Activated naive CD8-positive, alpha-beta T cell treated with anti-CD3 and anti-CD28 coated beads, Interleukin-2, amount 10 ng/mL, durations not matched to agents 7 days and 5 days (primary cell): Measurements from ENCODE around the gene SPINDOC. TPM values are rescaled to one million over a fixed set of nuclear protein-coding genes. Genes with fewer than 3 reads are reported as not detected.
"Not testable (repeated sequence)": the region's sequence is repeated elsewhere in the genome, so short reads cannot be mapped to it uniquely, and the experiment has no call there.

ENCODE experiments used
- ATAC-seq: fragments of 150-1000 bp; cut with Tn5 transposase; one replicate; pipeline ENCODE4 v1.10.0; 2021; ENCODE audit warnings: low read depth, moderate library complexity
- POLR2A ChIA-PET: fragments of 350-600 bp; sonication (Branson Sonifier 250); formaldehyde crosslinking; loops from one replicate; lab custom pipeline; 2021; ENCODE audit warnings: antibody characterized with exemption; lab: Charles Lee
- DNase-seq: peaks from one replicate; pipeline ENCODE4 v3.0.0; 2021
- H3K27ac Mint-ChIP-seq: one replicate; pipeline ENCODE4 v1.8.0; 2022; ENCODE audit warnings: mild to moderate bottlenecking, mixed read lengths
- H3K27me3 Mint-ChIP-seq: one replicate; pipeline ENCODE4 v1.8.0; 2022; ENCODE audit warnings: mild to moderate bottlenecking, moderate library complexity, mixed read lengths
- H3K36me3 Mint-ChIP-seq: one replicate; pipeline ENCODE4 v1.8.0; 2021; ENCODE audit warnings: mild to moderate bottlenecking, mixed read lengths
- H3K4me1 Mint-ChIP-seq: one replicate; pipeline ENCODE4 v1.8.0; 2021; ENCODE audit warnings: mixed read lengths
- H3K4me3 Mint-ChIP-seq: one replicate; pipeline ENCODE4 v1.8.0; 2022; ENCODE audit warnings: mild to moderate bottlenecking, moderate library complexity, mixed read lengths
- H3K9me3 Mint-ChIP-seq: one replicate; pipeline ENCODE4 v1.8.0; 2021; ENCODE audit warnings: mixed read lengths
- total RNA-seq, 2 experiments: library from RNA; stranded (reverse); gene quantifications; one replicate each; pipeline ENCODE4 v1.2.3, GENCODE V29; 2021

The SPINDOC gene
- total RNA-seq, 2 experiments from 2014 or later, result 35.1 to 35.2 TPM

DNA sequence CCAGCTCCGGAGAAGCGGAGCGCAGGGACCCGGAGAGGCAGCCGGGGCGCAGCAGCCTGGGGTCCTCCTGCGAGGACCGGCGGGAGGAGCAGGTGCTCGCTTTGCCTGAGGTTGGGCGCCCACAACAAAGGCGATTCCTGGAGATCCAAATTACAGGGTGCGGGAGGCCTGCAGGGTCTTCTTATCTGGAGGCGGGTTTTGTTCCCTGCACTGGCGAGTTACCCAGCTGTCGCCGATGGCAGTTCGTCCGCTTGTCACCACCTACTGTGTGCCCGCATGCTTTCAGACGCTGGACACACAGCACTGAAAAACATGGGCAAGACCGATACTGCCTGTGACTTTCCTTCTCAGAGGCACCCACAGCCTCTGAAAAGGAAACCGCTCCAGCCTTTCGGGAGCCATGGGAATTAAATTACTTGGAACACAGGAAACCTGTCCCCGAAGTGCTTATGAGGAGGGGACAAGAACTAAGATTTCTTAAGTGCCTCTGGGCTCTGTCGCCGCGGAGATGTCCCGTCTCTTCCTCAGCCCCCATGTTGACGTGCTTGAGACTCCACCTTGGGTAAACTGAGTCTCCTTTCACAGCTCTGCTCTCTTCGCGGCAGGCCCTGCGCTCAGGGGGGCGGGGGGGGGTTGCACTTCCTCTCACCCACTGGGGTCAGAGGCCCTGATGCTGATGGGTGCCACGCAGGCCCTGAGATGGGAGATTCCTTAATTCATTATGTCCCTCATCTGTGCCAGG lies 43.4 kb upstream of the SPINDOC start:
- H3K4me1 Mint-ChIP-seq, result peaks cover 5% of the 10 kb centered on the region
- DNase-seq (no peak), ATAC-seq (no peak)
- H3K9me3 Mint-ChIP-seq, result no peaks in the 10 kb centered on the region
- no peak overlapping the region for H3K27ac Mint-ChIP-seq
- peaks cover 34% of the 10 kb centered on the region for H3K27me3 Mint-ChIP-seq
- peak overlapping the region; percentile 63 for H3K4me3 Mint-ChIP-seq
- H3K36me3 Mint-ChIP-seq, result no peaks in the 10 kb centered on the region
- POLR2A ChIA-PET, result interaction anchor here (0.7 kb wide), 1 partner anchor 38 kb away, joined by 3 read pairs; no protein-coding TSS in a partner anchor

DNA sequence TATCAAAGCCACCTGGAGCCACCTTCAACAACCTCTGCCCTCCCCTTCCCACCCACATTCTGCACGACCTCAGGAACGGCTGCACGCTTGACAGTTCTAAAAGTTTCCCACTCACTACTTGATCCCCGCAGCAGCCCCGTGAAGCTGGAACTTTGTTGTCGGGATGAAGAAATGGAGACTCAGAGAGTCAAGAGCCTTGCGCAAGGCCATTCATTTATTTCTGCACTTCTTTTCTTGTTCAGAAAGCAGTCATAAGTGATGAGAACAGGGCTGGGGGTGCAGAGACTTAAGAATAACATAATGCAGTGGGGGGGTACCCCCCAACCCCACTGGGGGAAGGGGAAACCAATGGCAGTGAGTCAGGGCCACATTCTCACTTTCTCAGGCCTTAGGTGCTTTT lies 42.5 kb upstream of the SPINDOC start:
- Mint-ChIP-seq H3K4me1 (peaks cover 5% of the 10 kb centered on the region), H3K4me3 (no peak overlapping the region)

DNA sequence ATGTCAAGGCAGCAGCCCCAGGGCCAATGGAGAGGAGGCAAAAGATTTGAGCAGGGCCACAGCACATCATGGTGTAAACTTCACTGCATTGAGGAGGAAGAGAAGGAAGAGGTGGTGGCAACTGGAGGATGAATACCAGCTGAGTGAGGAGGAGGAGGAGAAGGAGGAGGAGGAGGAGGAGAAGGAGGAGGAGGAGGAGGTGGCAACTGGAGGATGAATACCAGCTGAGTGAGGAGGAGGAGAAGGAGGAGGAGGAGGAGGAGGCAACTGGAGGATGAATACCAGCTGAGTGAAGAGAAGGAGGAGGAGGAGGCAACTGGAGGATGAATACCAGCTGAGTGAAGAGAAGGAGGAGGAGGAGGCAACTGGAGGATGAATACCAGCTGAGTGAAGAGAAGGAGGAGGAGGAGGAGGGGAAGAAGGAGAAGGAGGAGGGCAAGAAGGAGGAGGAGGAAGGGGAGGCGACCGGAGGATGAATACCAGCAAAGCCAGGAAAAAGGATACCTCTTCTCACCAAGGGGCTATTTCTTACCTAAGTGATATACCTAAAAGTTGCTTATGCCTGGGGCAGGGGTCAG lies 41.4 kb upstream of the SPINDOC start:
- POLR2A ChIA-PET, H3K4me3 Mint-ChIP-seq, H3K27ac Mint-ChIP-seq, H3K9me3 Mint-ChIP-seq, ATAC-seq, H3K36me3 Mint-ChIP-seq, DNase-seq, H3K4me1 Mint-ChIP-seq: not testable (repeated sequence)
- peaks cover 36% of the 10 kb centered on the region for H3K27me3 Mint-ChIP-seq

More for the DNA sequence above, 42.5 kb upstream of the SPINDOC start:
- no peak for ATAC-seq
- Mint-ChIP-seq H3K36me3 (no peaks in the 10 kb centered on the region), H3K27ac (no peak overlapping the region), H3K9me3 (no peaks in the 10 kb centered on the region), H3K27me3 (peaks cover 36% of the 10 kb centered on the region)
- POLR2A ChIA-PET, result no interaction called here
- DNase-seq, result no peak

DNA sequence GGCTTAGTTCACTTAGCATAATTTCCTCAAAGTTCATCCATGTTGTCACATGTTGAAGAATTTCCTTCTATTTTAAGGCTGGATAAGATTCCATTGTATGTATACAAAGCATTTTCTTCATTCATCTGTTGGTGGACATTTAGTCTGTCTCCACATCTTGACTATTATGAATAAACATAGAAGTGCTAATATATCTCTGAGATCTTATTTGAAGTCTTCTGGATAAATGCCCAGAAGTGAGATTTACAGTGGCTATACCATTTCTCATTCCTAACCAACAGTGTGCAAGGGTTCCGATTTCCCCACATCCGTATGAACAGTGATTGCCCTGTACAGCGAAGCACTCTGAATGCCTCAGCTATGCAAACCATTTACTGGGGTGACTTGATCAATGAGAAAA lies 38.1 kb upstream of the SPINDOC start:
- no peaks in the 10 kb centered on the region for H3K9me3 Mint-ChIP-seq
- H3K27ac Mint-ChIP-seq, result no peak overlapping the region
- no peak overlapping the region for H3K4me3 Mint-ChIP-seq
- H3K27me3 Mint-ChIP-seq, result peaks cover 36% of the 10 kb centered on the region
- no peaks in the 10 kb centered on the region for H3K36me3 Mint-ChIP-seq
- H3K4me1 Mint-ChIP-seq, result no peaks in the 10 kb centered on the region
- POLR2A ChIA-PET, result no interaction called here
- DNase-seq, result no peak
- no peak for ATAC-seq

DNA sequence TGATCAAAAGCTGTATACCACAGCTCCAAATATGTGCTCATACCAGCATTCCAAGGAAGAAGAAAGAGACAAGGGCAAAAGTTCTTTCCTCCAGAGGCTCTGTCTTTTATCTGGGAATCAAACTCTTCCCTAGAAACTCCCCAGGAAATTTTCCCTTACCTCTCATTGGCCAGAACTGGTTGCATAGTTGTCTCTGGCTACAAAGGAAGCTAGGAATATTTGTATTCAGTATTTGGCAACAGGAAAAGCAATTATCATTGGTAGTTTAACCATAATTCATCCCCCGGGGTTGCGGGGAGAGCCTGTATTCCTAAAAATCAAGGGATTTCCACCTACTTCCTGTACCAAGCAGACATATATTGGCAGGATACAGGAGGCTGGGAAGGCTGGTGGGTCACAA lies 34.2 kb upstream of the SPINDOC start:
- Mint-ChIP-seq H3K4me1 (no peaks in the 10 kb centered on the region), H3K4me3 (no peak overlapping the region), H3K27me3 (peaks cover 15% of the 10 kb centered on the region), H3K27ac (no peak overlapping the region), H3K36me3 (no peaks in the 10 kb centered on the region), H3K9me3 (no peaks in the 10 kb centered on the region)
- POLR2A ChIA-PET, result no interaction called here
- ATAC-seq (no peak), DNase-seq (no peak)

DNA sequence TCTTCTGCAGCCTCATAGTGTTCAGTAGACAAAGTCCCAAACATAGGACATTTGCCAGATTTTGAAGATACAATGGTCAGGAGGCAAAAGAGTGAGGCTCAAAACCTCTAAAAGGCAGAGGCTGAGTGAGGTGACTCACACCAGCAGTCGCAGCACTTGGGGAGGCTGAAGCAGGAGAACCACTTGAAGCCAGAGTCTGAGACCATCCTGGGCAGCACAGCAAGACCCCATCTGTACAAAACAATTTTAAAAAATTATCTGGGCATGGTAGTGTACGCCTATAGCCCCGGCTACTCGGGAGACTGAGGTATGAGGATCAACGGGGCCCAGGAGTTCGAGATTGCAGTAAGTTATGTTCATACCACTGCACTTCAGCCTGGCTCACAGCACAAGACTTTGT lies 30.5 kb upstream of the SPINDOC start:
- Mint-ChIP-seq H3K9me3 (no peaks in the 10 kb centered on the region), H3K27ac (no peak overlapping the region), H3K4me3 (no peak overlapping the region), H3K4me1 (peaks cover 5% of the 10 kb centered on the region), H3K36me3 (no peaks in the 10 kb centered on the region), H3K27me3 (peaks cover 17% of the 10 kb centered on the region)
- no peak for ATAC-seq
- no peak for DNase-seq
- POLR2A ChIA-PET, result no interaction called here

DNA sequence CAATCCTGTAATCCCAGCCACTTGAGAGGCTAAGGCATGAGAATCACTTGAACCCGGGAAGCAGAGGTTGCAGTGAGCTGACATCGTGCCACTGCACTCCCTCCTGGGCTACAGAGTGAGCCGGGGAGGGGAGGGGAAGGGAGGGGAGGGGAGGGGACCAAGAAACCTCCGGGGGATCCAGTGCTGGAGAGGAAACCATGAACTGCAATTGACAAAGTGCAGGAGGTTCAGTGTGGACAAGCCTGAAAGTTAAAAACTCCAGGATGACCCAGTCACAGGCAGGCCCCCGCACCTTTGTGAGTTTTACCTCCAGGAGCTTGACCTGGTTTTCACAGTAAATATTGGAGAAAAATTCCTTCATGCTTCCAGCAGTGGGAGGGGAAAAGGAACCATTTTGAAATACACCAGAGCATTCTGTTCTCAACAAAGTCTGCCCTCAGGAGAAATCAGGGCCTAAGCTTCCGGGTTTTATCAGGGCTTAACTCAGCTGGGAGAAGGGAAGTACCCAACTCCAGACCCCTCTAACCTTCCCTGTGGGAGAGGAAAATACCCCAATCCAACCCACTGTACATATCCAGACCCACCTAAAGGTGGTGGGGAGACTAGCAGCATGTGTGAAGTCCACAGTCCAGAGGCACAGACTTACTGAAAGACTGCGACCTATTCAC lies 29.2 kb upstream of the SPINDOC start:
- Mint-ChIP-seq H3K4me1 (peaks cover 5% of the 10 kb centered on the region), H3K27ac (no peak overlapping the region), H3K36me3 (no peaks in the 10 kb centered on the region), H3K4me3 (no peak overlapping the region), H3K27me3 (peaks cover 14% of the 10 kb centered on the region), H3K9me3 (no peaks in the 10 kb centered on the region)
- POLR2A ChIA-PET, result no interaction called here
- no peak for DNase-seq
- ATAC-seq, result no peak

DNA sequence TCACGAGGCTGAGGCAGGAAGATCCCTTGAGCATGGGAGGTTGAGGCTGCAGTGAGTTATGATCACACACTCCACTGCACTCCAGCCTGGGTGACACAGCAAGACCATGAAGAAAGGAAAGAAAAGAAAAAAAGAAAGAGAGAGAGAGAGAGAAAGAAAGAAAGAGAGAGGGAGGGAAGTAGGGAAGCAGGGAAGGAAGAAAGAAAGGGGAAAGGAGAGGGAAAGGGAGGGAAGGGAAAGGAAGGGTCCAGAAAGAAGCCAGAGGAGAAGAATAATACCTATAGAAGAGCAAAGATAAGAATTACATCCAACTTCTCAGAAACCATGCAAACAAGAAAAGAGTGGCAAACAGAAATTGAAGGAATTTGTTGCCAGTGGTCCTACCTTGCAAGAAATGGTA lies 27.4 kb upstream of the SPINDOC start:
- DNase-seq (no peak), ATAC-seq (no peak)
- Mint-ChIP-seq H3K36me3 (peaks cover 2% of the 10 kb centered on the region), H3K27ac (no peak overlapping the region), H3K27me3 (peaks cover 12% of the 10 kb centered on the region), H3K4me3 (no peak overlapping the region), H3K4me1 (peaks cover 5% of the 10 kb centered on the region), H3K9me3 (no peaks in the 10 kb centered on the region)
- POLR2A ChIA-PET, result no interaction called here

DNA sequence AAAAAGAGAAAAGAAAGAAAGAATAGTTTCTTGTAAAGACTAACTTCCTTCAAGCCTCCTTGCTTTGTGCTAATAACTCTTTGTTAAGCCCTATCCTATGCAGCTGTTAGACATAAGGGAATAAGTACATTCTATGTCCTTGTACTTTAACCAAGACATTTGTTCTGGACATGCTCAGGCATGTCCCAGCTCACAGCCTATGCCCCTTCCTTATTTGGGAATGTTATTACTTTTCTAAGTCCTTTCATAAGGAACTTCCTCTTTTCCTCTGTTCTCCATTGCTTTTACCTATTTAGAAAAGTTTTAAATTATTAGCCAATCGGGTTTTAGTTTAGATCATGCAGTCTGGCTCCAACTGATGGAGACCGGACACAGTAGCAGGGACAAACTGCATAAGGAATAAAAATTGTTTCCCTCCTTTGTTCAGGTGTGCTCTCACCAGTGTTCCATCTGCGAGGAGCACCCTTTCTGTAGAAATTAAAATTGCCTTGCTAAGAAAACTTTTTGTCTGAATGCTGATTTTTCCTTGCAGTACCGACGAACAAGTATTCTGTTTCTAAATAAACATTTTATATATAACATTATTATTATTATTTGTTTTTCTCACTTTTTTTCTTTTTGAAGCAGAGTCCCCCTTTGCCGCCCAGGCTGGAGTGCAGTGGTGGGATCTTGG lies 21.6 kb upstream of the SPINDOC start:
- Mint-ChIP-seq H3K27me3 (peaks cover 3% of the 10 kb centered on the region), H3K9me3 (peaks cover 7% of the 10 kb centered on the region), H3K4me3 (no peak overlapping the region), H3K27ac (no peak overlapping the region), H3K36me3 (peaks cover 8% of the 10 kb centered on the region), H3K4me1 (no peaks in the 10 kb centered on the region)
- POLR2A ChIA-PET, result no interaction called here
- no peak for ATAC-seq
- no peak for DNase-seq

DNA sequence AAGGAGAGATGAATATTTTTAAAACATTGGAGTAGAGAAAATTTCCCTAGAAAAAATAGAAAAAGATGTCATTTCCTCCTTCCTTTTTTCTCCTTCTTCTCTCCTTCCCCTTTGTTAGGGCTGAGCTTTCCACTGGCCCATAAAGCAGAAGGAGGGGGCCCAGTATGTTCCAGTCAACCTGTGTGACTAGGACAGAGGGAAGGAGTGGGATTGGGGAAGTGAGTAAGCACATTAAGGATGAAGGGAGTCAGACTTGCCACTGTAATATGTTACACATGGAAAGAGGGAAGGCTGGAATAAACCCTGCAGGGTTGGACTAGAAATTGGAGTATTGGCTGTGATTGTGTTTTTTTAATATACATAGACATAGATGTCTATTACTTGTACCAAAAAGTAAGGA lies 20.1 kb upstream of the SPINDOC start:
- H3K9me3 Mint-ChIP-seq, result peaks cover 7% of the 10 kb centered on the region
- no peak for DNase-seq
- H3K4me1 Mint-ChIP-seq, result no peaks in the 10 kb centered on the region
- no peak for ATAC-seq
- H3K27me3 Mint-ChIP-seq, result peaks cover 1% of the 10 kb centered on the region
- H3K36me3 Mint-ChIP-seq, result peaks cover 8% of the 10 kb centered on the region
- no peak overlapping the region for H3K4me3 Mint-ChIP-seq
- H3K27ac Mint-ChIP-seq, result no peak overlapping the region
- POLR2A ChIA-PET, result interaction anchor here (0.5 kb wide), 1 partner anchor 16 kb away, joined by 3 read pairs; no protein-coding TSS in a partner anchor

DNA sequence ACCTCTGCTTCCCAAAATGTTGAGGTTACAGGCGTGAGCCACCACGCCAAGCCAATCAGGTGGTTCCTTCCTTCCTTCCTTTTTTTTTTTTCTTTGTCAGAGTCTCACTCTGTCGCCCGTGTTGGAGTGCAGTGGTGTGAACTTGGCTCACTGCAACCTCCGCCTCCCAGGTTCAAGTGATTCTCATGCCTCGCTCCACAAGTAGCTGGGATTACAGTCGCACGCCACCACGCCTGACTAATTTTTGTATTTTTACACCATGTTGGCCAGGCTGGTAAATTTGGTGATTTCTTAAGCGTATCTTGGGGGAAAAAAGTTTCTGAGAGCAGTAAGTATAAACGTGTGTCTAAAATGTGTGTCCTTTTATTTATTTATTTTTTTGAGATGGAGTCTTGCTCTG lies 18.2 kb upstream of the SPINDOC start:
- Mint-ChIP-seq H3K4me3 (no peak overlapping the region), H3K36me3 (peaks cover 8% of the 10 kb centered on the region), H3K4me1 (no peaks in the 10 kb centered on the region), H3K27me3 (peaks cover 5% of the 10 kb centered on the region), H3K9me3 (peaks cover 7% of the 10 kb centered on the region), H3K27ac (no peak overlapping the region)
- ATAC-seq (no peak), DNase-seq (no peak)
- POLR2A ChIA-PET, result no interaction called here

DNA sequence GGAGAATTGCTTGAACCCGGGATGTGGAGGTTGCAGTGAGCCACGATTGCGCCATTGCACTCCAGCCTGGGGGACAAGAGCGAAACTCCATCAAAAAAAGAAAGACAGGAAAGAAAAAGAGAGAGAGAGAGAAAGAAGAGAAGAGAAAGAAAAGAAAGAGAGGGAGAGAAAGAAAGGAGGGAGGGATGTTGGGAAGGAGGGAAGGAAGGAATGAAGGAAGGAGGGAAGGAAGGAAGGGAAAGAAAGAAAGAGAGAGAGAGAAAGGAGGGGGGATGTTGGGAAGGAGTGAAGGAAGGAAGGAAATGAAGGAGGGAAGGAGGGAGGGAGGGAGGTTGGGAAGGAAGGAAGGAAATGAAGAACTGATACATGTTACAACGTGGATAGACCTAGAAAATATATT lies 12.3 kb upstream of the SPINDOC start:
- POLR2A ChIA-PET, result no interaction called here

DNA sequence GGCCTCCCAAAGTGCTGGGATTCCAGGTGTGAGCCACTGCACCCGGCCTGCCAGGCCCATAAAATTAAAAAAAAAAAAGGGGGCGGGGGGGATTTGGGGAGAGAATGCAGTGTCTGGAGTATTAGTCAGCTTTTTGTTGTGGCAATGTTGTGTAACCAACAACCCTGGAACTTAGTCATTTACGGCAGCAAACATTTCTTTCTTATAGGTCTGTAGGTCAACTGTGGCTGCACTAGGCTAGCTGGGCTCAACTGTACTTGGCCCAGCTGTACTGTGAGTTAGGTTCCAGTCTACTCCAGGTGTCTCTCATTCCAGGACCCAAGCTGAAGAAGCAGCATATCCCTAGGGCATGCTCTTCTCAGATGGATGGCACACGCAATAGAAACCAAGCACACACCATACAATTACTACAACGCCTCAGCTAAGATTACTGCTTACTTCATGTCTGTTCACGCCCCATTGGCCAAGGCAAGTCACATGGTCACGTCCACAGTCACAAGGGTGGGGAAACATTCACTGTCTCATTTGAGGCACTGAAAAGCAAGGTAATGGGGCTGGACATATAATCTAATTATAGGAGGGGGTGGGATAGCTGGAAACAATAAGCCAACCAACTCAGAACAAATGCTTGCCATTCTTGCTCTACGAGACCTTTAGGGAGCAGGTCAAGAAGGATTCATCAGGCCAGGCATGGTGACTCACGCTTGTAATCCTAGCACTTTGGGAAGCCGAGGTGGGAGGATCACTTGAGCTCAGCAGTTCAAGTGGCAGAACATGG lies 10.4 kb upstream of the SPINDOC start:
- no peak for DNase-seq
- POLR2A ChIA-PET, result no interaction called here

More for the DNA sequence above, 12.3 kb upstream of the SPINDOC start:
- peaks cover 14% of the 10 kb centered on the region for H3K27me3 Mint-ChIP-seq
- no peaks in the 10 kb centered on the region for H3K9me3 Mint-ChIP-seq
- no peak for ATAC-seq
- H3K4me1 Mint-ChIP-seq, result no peaks in the 10 kb centered on the region
- H3K27ac Mint-ChIP-seq, result no peak overlapping the region
- DNase-seq, result no peak
- H3K36me3 Mint-ChIP-seq, result no peaks in the 10 kb centered on the region
- no peak overlapping the region for H3K4me3 Mint-ChIP-seq

More for the DNA sequence above, 10.4 kb upstream of the SPINDOC start:
- no peak overlapping the region for H3K27ac Mint-ChIP-seq
- no peak overlapping the region for H3K4me3 Mint-ChIP-seq
- no peak for ATAC-seq
- peaks cover 14% of the 10 kb centered on the region for H3K27me3 Mint-ChIP-seq
- H3K9me3 Mint-ChIP-seq, result no peaks in the 10 kb centered on the region
- H3K4me1 Mint-ChIP-seq, result no peaks in the 10 kb centered on the region
- no peaks in the 10 kb centered on the region for H3K36me3 Mint-ChIP-seq
